HG03439 (cell line): Measurements from ENCODE around the gene PRDM16.

Source experiments
- ATAC-seq: cut with Tn5 transposase; IDR thresholded peaks from one replicate; pipeline ENCODE4 v1.9.1; 2021; ENCODE audit warnings: mild to moderate bottlenecking, moderate library complexity; ENCODE audit not compliant: unreplicated experiment

Gene PRDM16

GRCh38 chr1:3290915-3291314 is 221.9 kb downstream of the PRDM16 start:
- no peak for ATAC-seq

- ATAC-seq, result no peak
Measured at GRCh38 chr1:3292051-3292722, 223.2 kb downstream of the PRDM16 start.

DNA sequence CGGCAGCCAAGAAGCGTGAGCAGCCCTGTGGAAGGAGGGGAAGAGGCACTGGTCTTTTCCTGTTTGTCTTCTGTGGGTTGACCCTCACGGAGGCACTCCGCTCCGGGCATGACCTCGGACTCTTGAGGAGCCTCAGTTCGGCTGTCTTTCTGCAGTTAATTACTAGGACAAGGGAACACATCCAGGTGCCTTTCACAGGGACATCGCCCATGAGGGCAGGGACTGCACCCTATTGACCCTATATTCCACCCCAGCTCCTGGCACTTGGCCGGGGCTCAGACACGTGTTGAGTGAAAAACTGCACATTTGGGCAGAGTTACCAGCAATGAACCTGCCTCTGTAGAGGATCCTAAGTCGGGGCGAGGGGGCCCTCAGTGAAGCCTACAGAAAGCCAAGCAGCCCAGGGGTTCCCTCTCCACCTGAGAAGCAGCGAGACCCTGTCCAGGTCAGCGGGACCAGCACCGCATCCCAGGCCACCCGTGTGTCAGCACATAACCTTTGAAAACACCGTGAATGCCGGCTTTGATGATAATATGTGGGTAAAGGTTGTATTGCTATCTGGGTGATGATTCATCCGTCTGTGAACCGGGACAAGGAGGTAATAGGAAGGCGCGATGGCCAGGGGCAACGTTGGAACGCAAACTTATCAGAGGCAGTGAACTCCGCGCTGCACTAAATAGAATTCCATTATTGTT is 224.0 kb downstream of the PRDM16 start:
- ATAC-seq, result no peak

GRCh38 chr1:3293563-3294080 is 224.6 kb downstream of the PRDM16 start:
- no peak for ATAC-seq

DNA sequence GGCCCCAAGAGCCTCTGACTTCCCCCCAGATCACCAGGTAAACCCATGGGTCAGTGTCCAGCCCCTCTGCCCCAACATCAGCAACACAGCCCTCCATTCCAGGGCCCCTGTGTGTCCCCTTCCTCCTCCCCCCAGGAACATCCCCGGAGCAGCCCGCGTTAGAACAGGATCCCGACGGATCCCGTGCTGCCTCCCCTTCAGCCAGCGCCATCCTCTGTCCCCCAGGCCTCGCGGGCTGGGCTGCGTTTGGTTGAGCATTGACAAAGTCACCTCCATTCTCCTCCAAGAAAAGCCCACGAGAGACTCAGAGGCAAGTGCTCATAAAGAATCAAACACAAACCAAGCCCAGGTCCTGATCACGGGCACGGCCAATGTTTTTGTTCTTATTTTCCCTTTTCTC is 225.4 kb downstream of the PRDM16 start:
- ATAC-seq, result no peak

- ATAC-seq, result no peak
Measured at GRCh38 chr1:3295846-3296245, 226.8 kb downstream of the PRDM16 start.

DNA sequence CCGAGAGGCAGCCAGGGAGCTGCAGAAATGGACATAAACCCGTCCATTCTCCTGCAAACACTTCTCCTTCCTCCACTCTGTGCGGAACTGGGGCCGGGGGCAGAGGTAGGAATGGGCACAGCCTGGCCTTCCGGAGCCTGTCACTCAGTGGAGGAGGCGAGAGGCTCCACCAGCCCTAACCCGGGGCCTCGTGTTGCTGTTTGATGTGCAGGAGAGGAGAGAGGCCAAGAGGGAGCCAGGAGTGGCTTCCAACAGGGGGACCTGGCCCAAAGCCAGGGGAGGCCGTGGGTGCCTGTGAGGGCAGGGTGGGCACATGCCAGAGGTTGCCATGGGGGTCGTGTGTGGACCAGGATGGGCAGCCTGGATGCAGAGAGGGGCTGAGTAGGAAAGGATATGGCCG is 227.3 kb downstream of the PRDM16 start:
- no peak for ATAC-seq

GRCh38 chr1:3296826-3297225 is 227.8 kb downstream of the PRDM16 start:
- ATAC-seq, result no peak

GRCh38 chr1:3297756-3298155 is 228.8 kb downstream of the PRDM16 start:
- no peak for ATAC-seq

- no peak for ATAC-seq
Measured at GRCh38 chr1:3298197-3298596, 229.2 kb downstream of the PRDM16 start.

- no peak for ATAC-seq
Measured at GRCh38 chr1:3304246-3304645, 235.2 kb downstream of the PRDM16 start.

DNA sequence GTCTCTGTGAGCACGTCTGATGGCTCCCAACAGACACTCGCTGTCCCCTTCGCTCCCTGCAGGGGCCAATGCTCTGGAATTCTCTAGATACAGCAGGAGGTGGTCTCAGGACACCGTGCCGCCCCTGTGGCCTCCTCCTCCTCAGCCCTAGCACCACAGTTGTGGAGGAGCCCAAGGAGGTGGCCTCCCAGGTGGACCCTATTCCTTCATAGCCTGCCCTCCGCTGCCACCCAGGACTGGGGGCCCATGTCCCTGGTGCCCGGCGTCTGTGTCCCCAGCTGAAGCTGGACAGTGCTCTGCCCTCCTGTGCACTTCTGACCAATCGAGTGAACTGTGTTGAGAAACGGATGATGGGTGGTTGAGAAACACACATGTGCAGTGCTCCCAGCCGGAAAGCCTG is 235.7 kb downstream of the PRDM16 start:
- ATAC-seq, result no peak

DNA sequence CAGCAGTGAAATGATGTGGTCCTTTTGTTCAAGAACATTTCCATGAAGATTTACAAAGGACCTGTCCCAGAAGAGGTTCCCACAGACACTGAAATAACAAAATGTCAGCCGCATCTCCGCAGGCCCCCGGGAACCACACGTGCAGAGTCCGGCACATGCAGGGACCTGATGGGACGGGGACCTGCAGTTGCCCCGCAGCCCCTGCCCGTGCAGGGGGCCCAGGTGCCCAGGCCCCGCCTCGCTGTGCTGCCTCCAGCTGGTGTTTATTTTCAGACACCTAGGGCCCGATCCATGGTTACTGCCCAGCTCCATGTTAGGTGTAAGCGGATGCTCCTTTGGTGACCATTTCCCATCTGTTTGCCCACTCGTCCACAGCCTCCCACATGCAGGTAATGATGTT is 236.2 kb downstream of the PRDM16 start:
- no peak for ATAC-seq

- no peak for ATAC-seq
Measured at GRCh38 chr1:3306583-3307291, 237.7 kb downstream of the PRDM16 start.

GRCh38 chr1:3307359-3307758 is 238.4 kb downstream of the PRDM16 start:
- no peak for ATAC-seq

DNA sequence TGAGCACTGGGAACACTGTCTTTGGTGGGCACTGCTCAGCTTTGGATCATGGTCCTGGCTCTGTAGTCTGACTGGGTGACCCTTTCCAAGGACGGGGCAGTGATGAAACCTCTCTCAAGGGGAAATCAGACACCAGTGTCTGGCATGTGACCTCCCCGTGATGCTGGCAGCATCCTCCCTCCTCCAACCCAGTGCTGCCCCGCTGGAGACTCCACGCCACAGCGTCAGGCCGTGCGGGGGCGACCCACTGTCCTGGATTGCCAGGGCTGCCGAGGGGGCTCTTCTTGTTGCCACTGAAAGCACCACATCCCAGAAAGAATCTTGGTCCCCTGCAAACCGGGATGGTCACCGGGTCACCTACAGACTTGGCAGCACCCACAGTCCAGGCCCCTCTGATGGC is 239.1 kb downstream of the PRDM16 start:
- no peak for ATAC-seq

GRCh38 chr1:3310718-3311400 is 241.9 kb downstream of the PRDM16 start:
- no peak for ATAC-seq

DNA sequence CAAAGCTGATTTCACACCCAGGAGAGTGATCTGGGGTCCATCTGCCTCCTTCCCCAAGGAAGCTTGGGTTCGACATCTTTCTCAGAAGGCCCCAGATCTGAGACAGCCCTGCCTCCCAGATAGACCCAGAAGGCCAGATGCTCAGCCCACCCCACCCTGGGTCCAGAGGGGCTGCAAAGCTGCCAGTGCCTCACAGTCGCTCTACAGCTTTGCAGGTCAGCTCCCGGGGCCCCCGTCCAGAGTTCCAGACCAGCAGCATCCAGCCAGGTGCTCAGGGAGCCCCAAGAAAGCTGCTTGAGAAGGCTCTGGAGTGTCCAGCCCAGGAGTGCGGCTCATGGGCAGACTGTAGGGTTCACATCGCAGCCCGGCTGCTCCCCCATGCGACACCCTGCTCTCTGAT is 242.7 kb downstream of the PRDM16 start:
- no peak for ATAC-seq

DNA sequence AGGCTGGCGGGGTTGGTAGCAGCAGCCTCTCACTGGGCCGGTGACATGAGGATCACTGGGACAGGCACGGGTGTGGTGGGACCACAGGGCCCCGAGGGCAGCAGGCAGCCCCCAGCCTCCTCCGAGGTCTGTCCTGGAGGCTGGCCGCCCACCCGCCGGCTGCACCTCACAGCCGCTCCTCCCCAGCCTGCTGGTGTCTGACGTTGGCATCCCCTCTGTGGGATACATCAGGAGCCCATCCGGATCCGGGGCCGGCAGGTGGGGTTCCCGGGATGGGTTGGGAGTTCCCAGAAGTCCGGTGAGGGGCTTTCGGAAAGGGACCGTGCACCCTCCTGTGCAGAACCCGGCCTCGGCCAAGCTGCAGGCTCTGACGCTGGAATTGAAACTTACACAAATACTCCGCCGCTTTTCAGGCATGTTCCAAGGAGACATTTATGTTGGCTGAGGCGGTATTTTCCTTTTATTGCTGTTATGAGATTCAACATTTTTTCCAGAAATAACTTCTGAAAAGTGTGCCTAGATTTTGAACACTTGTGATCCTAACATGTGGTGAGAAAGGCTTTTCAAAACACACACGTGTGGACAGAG is 243.4 kb downstream of the PRDM16 start:
- ATAC-seq, result no peak

- no peak for ATAC-seq
Measured at GRCh38 chr1:3312898-3313575, 244.0 kb downstream of the PRDM16 start.
